ENCODE measurements around the gene TUBB4A.
A peak's percentile ranks its signal among the peaks of the same experiment; 100 is the strongest.
"Not testable (repeated sequence)": the region's sequence is repeated elsewhere in the genome, so short reads cannot be mapped to it uniquely, and the experiment has no call there.

The TUBB4A gene

DNA sequence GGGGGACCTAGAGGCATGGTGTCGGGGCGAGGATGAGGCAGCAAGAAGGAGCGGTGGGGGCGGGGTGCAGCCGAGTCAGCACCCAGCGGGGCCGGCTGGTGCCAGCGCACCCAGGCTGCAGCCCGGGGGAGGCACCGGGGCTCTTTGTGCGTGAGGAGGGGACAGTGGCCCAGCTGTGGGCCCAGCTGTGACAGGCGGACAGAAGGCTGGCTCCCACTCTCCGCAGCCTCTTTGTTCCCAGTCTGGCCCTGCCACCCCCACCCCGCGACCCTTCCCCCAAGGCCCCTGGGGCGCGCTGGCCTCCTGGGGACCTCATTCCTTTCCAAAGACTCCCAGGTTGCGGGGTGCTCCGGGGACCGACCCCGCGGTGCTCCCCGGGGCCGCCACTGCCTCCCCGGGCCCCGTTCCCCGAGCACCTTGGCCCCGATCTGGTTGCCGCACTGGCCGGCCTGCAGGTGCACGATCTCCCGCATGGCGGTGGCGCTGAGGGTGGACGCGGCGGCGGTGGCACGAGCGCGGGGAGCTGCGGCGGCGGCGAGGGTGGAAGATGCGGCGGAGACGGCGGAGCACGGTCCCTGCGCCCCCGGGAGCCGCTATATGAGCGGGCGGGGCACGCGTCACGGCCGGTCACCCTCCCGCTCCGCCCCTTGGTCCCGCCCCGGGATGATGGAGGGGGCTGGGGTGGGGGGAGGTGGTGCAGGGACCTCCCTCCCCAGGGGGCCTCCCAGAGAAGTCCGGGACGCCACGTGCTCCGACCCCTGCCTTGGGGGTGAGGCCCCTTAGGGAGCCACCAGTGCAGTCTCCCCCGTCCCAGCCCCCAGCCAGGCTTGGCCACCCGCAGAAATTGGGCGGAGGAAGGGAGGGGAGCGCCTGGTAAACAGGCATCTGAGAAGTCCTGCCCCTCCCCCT is at the start of gene TUBB4A:
Gene TUBB4A, minus strand, starts transcription at position 570 of the 909 bp plus-strand sequence. Its CDS starts 97 bp downstream, at position 473.
- ChIA-PET CTCF (no interaction called here), POLR2A (ENCODE audit: low non-redundant PET) (no interaction called here)
- H3K27ac ChIP-seq, result no peak within 1 kb of the TSS

DNA sequence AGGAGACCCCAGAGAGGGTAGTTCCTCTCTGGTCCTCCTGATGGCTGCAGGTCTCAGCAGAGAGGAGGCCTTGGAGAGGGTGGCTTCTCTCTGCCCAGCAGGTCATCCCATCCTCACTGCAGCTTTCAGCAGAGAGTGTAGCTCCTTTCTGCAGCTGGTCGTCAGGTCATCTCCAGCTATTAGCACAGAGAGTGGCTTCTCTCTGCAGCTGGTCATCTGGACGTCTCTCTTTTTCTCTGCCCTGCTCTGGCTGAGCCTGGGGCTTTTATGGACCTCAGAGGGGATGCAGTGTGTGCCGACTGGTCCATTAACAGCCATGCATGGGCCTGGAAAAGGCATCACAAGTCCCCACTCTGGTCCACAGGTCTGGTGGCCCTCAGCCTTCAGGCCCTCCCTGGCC is 49.0 kb upstream of the TUBB4A start:
- ChIA-PET CTCF (no interaction called here), POLR2A (ENCODE audit: low non-redundant PET) (no interaction called here)
- TF ChIP-seq, protein P1, sequence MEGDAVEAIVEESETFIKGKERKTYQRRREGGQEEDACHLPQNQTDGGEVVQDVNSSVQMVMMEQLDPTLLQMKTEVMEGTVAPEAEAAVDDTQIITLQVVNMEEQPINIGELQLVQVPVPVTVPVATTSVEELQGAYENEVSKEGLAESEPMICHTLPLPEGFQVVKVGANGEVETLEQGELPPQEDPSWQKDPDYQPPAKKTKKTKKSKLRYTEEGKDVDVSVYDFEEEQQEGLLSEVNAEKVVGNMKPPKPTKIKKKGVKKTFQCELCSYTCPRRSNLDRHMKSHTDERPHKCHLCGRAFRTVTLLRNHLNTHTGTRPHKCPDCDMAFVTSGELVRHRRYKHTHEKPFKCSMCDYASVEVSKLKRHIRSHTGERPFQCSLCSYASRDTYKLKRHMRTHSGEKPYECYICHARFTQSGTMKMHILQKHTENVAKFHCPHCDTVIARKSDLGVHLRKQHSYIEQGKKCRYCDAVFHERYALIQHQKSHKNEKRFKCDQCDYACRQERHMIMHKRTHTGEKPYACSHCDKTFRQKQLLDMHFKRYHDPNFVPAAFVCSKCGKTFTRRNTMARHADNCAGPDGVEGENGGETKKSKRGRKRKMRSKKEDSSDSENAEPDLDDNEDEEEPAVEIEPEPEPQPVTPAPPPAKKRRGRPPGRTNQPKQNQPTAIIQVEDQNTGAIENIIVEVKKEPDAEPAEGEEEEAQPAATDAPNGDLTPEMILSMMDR (conservative IDR thresholded peaks at IDR 0.05; ENCODE audit: low read depth), result no peak
- H3K27ac ChIP-seq, result peak overlapping the region; percentile 37
- no peak for DNase-seq (ENCODE audit: low spot score)

More for the DNA sequence above, at the start of gene TUBB4A:
- no peak for DNase-seq (ENCODE audit: low spot score)
- TF ChIP-seq, protein P1 (conservative IDR thresholded peaks at IDR 0.05; ENCODE audit: low read depth), result no peak

DNA sequence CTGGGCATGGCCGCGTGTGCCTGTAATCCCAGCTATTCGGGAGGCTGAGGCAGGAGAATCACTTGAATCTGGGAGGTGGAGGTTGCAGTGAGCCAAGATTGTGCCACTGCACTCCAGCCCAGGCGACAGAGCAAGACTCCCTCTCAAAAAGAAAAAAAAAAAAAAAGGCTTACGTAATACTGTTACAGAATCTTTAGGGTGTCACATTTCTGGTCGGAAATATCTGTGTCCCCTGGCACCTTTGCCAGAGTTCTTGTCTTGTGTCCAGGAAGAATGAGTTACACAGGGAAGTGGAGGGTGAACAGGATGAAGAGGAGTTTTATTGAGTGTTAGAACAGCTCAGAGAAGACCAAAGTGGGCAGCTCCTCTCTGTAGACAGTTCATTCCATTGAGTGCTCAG is 48.6 kb upstream of the TUBB4A start:
- H3K27ac ChIP-seq, result peak overlapping the region; percentile 37
- CTCF ChIA-PET; POLR2A ChIA-PET (ENCODE audit: low non-redundant PET); DNase-seq (ENCODE audit: low spot score): not testable (repeated sequence)

DNA sequence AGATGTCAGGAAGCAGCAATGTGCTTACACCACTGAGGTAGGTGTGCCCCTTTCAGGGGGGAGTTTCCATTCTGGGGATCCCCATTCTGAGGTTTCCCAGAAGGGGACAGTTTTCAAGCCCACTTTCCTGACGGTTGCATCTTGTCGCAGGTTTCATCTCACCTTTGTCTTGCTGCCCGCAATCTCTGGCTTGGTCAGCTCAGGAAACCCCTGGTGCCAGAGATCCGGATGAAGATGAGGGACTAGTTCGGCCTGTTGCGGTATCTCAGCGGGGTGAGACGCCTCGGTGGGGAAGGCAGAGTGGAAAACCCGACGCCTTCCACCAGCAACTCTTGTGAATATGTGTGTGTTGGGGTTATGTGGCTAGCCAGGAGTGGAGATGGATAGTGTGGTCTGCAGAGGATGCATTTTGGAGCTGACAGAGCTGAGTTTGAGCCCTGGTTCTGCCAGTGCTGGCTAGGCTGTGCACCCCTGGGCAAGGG is 41.8 kb upstream of the TUBB4A start:
- TF ChIP-seq, protein P1 (conservative IDR thresholded peaks at IDR 0.05; ENCODE audit: low read depth), result no peak
- ChIA-PET POLR2A (ENCODE audit: low non-redundant PET) (interaction anchor here (0.7 kb wide), 1 partner anchor 319 kb away, joined by 3 read pairs; no protein-coding TSS in a partner anchor), CTCF (no interaction called here)
- DNase-seq (ENCODE audit: low spot score), result no peak
- no peak overlapping the region for H3K27ac ChIP-seq

DNA sequence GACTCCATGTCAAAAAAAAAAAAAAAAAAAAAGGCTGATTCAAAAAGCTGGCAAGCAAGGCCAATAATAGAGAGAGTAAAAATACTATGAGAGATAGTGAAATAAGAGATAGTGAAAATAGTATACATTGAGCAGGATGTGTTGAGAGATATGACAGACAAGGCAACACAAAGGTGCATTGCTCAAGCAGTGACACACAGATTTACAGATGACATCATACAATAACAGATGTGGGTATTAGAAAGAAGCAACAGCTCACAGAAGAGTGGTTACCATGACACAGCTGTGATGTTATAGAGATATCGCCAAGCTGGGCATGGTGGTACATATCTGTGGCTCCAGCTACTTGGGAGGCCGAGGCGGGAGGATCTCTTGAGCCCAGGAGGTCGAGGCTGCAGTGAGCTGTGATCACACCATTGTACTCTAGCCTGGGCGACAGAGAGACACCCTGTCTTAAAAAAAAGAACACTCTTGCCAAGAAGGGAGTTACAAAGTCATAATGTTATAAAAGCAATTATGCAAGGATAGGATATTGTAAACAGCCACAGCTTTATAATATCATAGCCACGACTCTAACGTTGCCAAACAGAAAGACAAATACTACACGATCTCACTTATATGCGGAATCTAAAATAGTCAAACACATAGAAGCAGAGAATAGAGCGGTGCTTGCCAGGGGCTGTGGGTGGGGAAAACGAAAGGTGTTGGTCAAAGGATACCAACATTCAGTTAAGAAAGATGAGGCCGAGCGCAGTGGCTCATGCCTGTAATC is 39.0 kb upstream of the TUBB4A start:
- peak overlapping the region; percentile 30; the same call in 1 of the 2 replicates for H3K27ac ChIP-seq
- ChIA-PET POLR2A (ENCODE audit: low non-redundant PET) (interaction anchor here (0.7 to 1.1 kb wide), 2 partner anchors 9 to 11 kb away, joined by 3 to 9 read pairs; partner anchors contain the start of gene TNFSF9), CTCF (no interaction called here)
- DNase-seq (ENCODE audit: low spot score), result no peak
- TF ChIP-seq, protein P1 (conservative IDR thresholded peaks at IDR 0.05; ENCODE audit: low read depth), result no peak

DNA sequence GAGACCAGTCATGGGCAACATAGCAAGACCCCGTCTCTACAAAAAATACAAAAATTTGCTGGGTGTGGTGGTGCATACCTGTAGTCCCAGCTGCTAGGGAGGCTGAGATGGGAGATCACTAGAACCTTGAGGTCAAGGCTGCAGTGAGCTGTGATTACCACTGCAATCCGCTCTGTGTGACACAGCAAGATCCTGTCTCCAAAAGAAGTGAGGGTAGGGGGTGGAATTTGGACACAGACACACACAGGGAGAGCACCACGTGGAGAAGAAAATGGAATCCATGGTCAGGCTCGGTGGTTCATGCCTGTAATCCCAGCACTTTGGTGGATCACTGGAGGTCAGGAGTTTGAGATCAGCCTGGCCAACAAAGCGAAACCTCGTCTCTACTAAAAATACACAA is 37.4 kb upstream of the TUBB4A start:
- peak overlapping the region; percentile 86; the same call in 1 of the 2 replicates for H3K27ac ChIP-seq
- no peak for DNase-seq (ENCODE audit: low spot score)
- CTCF ChIA-PET, result no interaction called here
- TF ChIP-seq, protein P1 (conservative IDR thresholded peaks at IDR 0.05; ENCODE audit: low read depth), result no peak
- POLR2A ChIA-PET (ENCODE audit: low non-redundant PET), result no interaction called here
